DMS153 treated with DMSO at 0.1 percent for 48 hours (cell line): ENCODE results near the gene BCAP29.
"Not testable (repeated sequence)": the region's sequence is repeated elsewhere in the genome, so short reads cannot be mapped to it uniquely, and the experiment has no call there.

ENCODE experiments used
- DNase-seq: peaks from one replicate; lab custom pipeline; 2025; ENCODE audit not compliant: unreplicated experiment; lab: John Stamatoyannopoulos, UW

Gene BCAP29

GRCh38 chr7:107615910-107616680 is 36.0 kb downstream of the BCAP29 start:
- no peak for DNase-seq

GRCh38 chr7:107622429-107622828 is 42.4 kb downstream of the BCAP29 start:
- no peak for DNase-seq

- no peak for DNase-seq
Measured at GRCh38 chr7:107622894-107623293, 42.8 kb downstream of the BCAP29 start.

GRCh38 chr7:107627002-107627401 is 47.0 kb downstream of the BCAP29 start:
- no peak for DNase-seq

- no peak for DNase-seq
Measured at GRCh38 chr7:107628461-107629064, 48.5 kb downstream of the BCAP29 start.

- DNase-seq = no peak
Measured at GRCh38 chr7:107630342-107630741, 50.3 kb downstream of the BCAP29 start.

GRCh38 chr7:107631588-107632491 is 51.8 kb downstream of the BCAP29 start:
- no peak for DNase-seq

- no peak for DNase-seq
Measured at GRCh38 chr7:107632492-107632865, 52.4 kb downstream of the BCAP29 start.

GRCh38 chr7:107638594-107638993 is 58.5 kb downstream of the BCAP29 start:
- DNase-seq = no peak

- DNase-seq = not testable (repeated sequence)
Measured at GRCh38 chr7:107639070-107639469, 59.0 kb downstream of the BCAP29 start.

- no peak for DNase-seq
Measured at GRCh38 chr7:107641676-107642075, 61.6 kb downstream of the BCAP29 start.

- DNase-seq = no peak
Measured at GRCh38 chr7:107642501-107642900, 62.5 kb downstream of the BCAP29 start.

- DNase-seq = no peak
Measured at GRCh38 chr7:107643407-107643806, 63.4 kb downstream of the BCAP29 start.

GRCh38 chr7:107643938-107644308 is 63.9 kb downstream of the BCAP29 start:
- no peak for DNase-seq

- DNase-seq = no peak
Measured at GRCh38 chr7:107644309-107644974, 64.4 kb downstream of the BCAP29 start.

GRCh38 chr7:107652642-107653041 is 72.6 kb downstream of the BCAP29 start:
- no peak for DNase-seq

- no peak for DNase-seq
Measured at GRCh38 chr7:107658467-107658866, 78.4 kb downstream of the BCAP29 start.

GRCh38 chr7:107659666-107660065 is 79.6 kb downstream of the BCAP29 start:
- DNase-seq = no peak

GRCh38 chr7:107660381-107661080 is 80.5 kb downstream of the BCAP29 start, which contains the start of gene SLC26A4:
SLC26A4 (plus strand) TSS chr7:107660828; CDS start chr7:107661642, 814 bp downstream.
- no peak for DNase-seq

- peak; percentile 48 for DNase-seq
Measured at GRCh38 chr7:107661081-107661864, 81.2 kb downstream of the BCAP29 start.
